Liver (tissue), 9 donors: ENCODE data around the gene PREB. TPM values are rescaled to one million over a fixed set of nuclear protein-coding genes. Genes with fewer than 3 reads are reported as not detected.

ENCODE experiments used
- DNase-seq: peaks from one replicate; pipeline ENCODE4 v3.0.0-alpha.2; 2017; ENCODE audit warnings: low spot score
- H3K27ac ChIP-seq, 2 donors: one replicate each; pipeline ENCODE4 v1.7.0; 2013; ENCODE audit warnings: inconsistent platforms in 2 of 2, low read length in 2 of 2, control low read depth in 1 of 2, low read depth in 1 of 2, mild to moderate bottlenecking in 1 of 2
- H3K27me3 ChIP-seq, 4 donors: one replicate each; pipeline versions ENCODE4 v1.6.1 to v1.7.0; 2013; ENCODE audit warnings: low read length in 3 of 4, inconsistent platforms in 1 of 4, mild to moderate bottlenecking in 1 of 4, moderate library complexity in 1 of 4; ENCODE audit not compliant: control insufficient read depth in 4 of 4, insufficient read depth in 4 of 4
- H3K36me3 ChIP-seq, 4 donors: one replicate each; pipeline versions ENCODE4 v1.6.1 to v1.7.0; 2013; ENCODE audit warnings: low read length in 3 of 4, mild to moderate bottlenecking in 3 of 4, low read depth in 1 of 4, moderate library complexity in 1 of 4; ENCODE audit not compliant: control insufficient read depth in 4 of 4, insufficient read depth in 3 of 4
- H3K4me1 ChIP-seq, 4 donors: one replicate each; pipeline versions ENCODE4 v1.6.1 to v1.7.0; 2013; ENCODE audit warnings: low read length in 3 of 4, mild to moderate bottlenecking in 3 of 4, moderate library complexity in 1 of 4; ENCODE audit not compliant: control insufficient read depth in 4 of 4, insufficient read depth in 4 of 4
- H3K4me3 ChIP-seq, 3 donors: one replicate each; pipeline versions ENCODE4 v1.6.1 to v1.7.0; 2013; ENCODE audit warnings: low read length in 3 of 3, control low read depth in 1 of 3, low read depth in 1 of 3, mild to moderate bottlenecking in 1 of 3
- H3K9ac ChIP-seq, 2 donors: one replicate each; pipeline ENCODE4 v1.7.0; 2013; ENCODE audit warnings: low read length in 2 of 2, mild to moderate bottlenecking in 2 of 2, moderate library complexity in 2 of 2, control low read depth in 1 of 2, low read depth in 1 of 2
- H3K9me3 ChIP-seq, 4 donors: one replicate each; pipeline versions ENCODE4 v1.6.1 to v1.7.0; 2013; ENCODE audit warnings: low read length in 3 of 4; ENCODE audit not compliant: control insufficient read depth in 4 of 4
- EGR1 ChIP-seq, 2 donors: IDR thresholded peaks; 2 replicates each; pipeline ENCODE4 v1.6.1; 2016 to 2018; ENCODE audit warnings: antibody characterized with exemption in 2 of 2, low read depth in 2 of 2
- FOXA1 ChIP-seq: IDR thresholded peaks from 2 replicates; pipeline ENCODE4 v1.6.1; 2016; ENCODE audit warnings: antibody characterized with exemption
- FOXA2 ChIP-seq: IDR thresholded peaks from 2 replicates; pipeline ENCODE4 v1.6.1; 2016; ENCODE audit warnings: antibody characterized with exemption
- HNF4G ChIP-seq: IDR thresholded peaks from 2 replicates; pipeline ENCODE4 v1.6.1; 2016; ENCODE audit warnings: antibody characterized with exemption
- JUND ChIP-seq, 2 donors: IDR thresholded peaks; 2 replicates each; pipeline ENCODE4 v1.6.1; 2016; ENCODE audit warnings: antibody characterized with exemption in 2 of 2
- RXRA ChIP-seq, 2 donors: IDR thresholded peaks; 2 replicates each; pipeline ENCODE4 v1.6.1; 2017 to 2018; ENCODE audit warnings: antibody characterized with exemption in 2 of 2, mild to moderate bottlenecking in 1 of 2
- SP1 ChIP-seq: IDR thresholded peaks from 2 replicates; pipeline ENCODE4 v1.6.1; 2018; ENCODE audit warnings: antibody characterized with exemption, mild to moderate bottlenecking
- YY1 ChIP-seq: IDR thresholded peaks from 2 replicates; pipeline ENCODE4 v1.6.1; 2016; ENCODE audit warnings: antibody characterized with exemption, mild to moderate bottlenecking
- WGBS: extraction: QIAGEN DNeasy Blood & Tissue Kit; methylation state at CpG from one replicate; pipeline ENCODE4 v1.1.7; 2013; 5-methylcytosine and 5-hydroxymethylcytosine counted together
- polyA plus RNA-seq, 2 donors: library from polyadenylated mRNA; stranded (reverse) in 1 of 2; unstranded in 1 of 2; fragments of 200-250 nt in 1 of 2; fragments of >200 nt in 1 of 2; fragmentation: Nextera tagmentation in 1 of 2; extraction: Ambion mirVana in 1 of 2; gene quantifications; one replicate each; pipeline versions ENCODE4 v1.2.1 to v1.2.3, GENCODE V29; 2013 to 2015
- total RNA-seq, 2 donors: library from RNA; depleted of rRNA; stranded (reverse); fragments of >200 nt; gene quantifications; one replicate each; pipeline ENCODE4 v1.2.3, GENCODE V29; 2014
- TF ChIP-seq, protein P1 (sequence below): IDR thresholded peaks from 2 replicates; pipeline ENCODE4 v1.6.1; 2016; ENCODE audit warnings: antibody characterized with exemption, mild to moderate bottlenecking
- TF ChIP-seq, protein P2 (sequence below): IDR thresholded peaks from 2 replicates; pipeline ENCODE4 v1.6.1; 2016; ENCODE audit warnings: antibody characterized with exemption
- TF ChIP-seq, protein P3 (sequence below): fragments of 150-350 bp; IDR thresholded peaks from 2 replicates; pipeline ENCODE4 v1.5.1; 2017; ENCODE audit warnings: improper control_type of control experiment, low read depth, low read length; ENCODE audit not compliant: missing input control
- donor health status: healthy.
- donor health status: healthy.
- donor health status: healthy.
- donor health status: healthy.
- donor health status: healthy.

Gene PREB
- total and polyA plus RNA-seq, 4 donors, result 21.5 to 98.4 (median 60.9) TPM

DNA sequence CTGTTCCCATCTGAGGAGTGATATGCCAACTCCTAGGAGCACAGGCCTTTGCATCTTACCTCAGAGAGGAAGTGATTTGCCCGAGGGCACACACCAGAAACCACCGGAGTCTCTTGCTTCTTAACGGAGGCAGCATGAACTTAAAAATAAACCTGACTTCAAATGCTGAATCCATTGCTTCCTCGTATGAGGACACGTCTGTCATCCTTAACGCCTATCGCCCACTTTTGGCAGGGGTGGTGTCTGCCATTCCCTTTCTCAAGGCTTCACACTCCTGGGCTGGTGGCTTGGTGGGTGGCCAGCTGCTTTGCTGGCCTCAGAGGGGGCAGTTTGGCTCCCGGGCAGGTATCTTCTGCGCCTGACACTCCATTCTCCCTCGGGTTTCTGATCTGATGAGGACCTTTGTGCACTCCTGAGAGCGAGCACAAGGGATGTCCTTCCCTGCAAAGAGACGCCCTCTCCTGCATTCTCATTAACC is 1.1 kb upstream of the PREB start (continued):
- TF ChIP-seq, protein P1, sequence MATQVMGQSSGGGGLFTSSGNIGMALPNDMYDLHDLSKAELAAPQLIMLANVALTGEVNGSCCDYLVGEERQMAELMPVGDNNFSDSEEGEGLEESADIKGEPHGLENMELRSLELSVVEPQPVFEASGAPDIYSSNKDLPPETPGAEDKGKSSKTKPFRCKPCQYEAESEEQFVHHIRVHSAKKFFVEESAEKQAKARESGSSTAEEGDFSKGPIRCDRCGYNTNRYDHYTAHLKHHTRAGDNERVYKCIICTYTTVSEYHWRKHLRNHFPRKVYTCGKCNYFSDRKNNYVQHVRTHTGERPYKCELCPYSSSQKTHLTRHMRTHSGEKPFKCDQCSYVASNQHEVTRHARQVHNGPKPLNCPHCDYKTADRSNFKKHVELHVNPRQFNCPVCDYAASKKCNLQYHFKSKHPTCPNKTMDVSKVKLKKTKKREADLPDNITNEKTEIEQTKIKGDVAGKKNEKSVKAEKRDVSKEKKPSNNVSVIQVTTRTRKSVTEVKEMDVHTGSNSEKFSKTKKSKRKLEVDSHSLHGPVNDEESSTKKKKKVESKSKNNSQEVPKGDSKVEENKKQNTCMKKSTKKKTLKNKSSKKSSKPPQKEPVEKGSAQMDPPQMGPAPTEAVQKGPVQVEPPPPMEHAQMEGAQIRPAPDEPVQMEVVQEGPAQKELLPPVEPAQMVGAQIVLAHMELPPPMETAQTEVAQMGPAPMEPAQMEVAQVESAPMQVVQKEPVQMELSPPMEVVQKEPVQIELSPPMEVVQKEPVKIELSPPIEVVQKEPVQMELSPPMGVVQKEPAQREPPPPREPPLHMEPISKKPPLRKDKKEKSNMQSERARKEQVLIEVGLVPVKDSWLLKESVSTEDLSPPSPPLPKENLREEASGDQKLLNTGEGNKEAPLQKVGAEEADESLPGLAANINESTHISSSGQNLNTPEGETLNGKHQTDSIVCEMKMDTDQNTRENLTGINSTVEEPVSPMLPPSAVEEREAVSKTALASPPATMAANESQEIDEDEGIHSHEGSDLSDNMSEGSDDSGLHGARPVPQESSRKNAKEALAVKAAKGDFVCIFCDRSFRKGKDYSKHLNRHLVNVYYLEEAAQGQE, result no peak
- no peak for TF ChIP-seq JUND (IDR thresholded peaks at IDR 0.05)
- TF ChIP-seq EGR1 (IDR thresholded peaks at IDR 0.05; ENCODE audit: low read depth in 2 of 2), result no peak
- TF ChIP-seq HNF4G, result no peak
- TF ChIP-seq, protein P2, sequence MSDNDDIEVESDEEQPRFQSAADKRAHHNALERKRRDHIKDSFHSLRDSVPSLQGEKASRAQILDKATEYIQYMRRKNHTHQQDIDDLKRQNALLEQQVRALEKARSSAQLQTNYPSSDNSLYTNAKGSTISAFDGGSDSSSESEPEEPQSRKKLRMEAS, result no peak

DNA sequence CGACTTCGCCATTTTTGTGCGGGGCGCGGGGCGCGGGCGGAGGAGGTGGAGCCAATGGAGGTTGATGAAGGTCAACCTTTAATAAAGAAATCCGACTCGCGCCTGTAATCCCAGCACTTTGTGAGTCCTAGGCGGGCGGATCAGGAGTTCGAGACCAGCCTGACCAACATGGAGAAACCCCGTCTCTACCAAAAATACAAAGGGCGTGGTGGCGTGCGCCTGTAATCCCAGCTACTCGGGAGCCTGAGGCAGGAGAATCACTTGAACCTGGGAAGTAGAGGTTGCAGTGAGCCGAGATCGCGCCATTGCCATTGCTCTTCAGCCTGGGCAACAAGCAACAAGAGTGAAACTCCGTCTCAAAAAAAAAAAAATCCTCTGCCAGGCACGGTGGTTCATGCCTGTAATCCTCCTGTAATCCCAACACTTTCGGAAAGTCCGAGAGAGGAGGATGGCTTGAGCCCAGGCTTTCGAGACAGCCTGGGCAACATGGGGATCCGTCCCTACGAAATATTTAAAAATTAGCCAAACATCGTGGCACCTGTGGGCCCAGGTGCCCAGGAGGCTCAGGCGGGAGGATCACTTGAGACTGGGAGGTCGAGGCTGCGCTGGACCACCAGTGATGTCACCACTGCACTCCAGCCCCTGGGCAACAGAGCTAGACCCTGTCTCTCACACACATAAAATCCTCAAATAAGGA is 493 bp upstream of the PREB start:
- no peaks in the 10 kb centered on the region for H3K9me3 ChIP-seq
- H3K27me3 ChIP-seq, result no peaks in the 10 kb centered on the region
- no peak for DNase-seq
- no peak overlapping the region for H3K4me3 ChIP-seq
- H3K4me1 ChIP-seq, result peaks cover 3 to 12% (median 10%) of the 10 kb centered on the region in 4 donors
- no peak for TF ChIP-seq FOXA1
- TF ChIP-seq FOXA2, result no peak
- TF ChIP-seq, protein P3, sequence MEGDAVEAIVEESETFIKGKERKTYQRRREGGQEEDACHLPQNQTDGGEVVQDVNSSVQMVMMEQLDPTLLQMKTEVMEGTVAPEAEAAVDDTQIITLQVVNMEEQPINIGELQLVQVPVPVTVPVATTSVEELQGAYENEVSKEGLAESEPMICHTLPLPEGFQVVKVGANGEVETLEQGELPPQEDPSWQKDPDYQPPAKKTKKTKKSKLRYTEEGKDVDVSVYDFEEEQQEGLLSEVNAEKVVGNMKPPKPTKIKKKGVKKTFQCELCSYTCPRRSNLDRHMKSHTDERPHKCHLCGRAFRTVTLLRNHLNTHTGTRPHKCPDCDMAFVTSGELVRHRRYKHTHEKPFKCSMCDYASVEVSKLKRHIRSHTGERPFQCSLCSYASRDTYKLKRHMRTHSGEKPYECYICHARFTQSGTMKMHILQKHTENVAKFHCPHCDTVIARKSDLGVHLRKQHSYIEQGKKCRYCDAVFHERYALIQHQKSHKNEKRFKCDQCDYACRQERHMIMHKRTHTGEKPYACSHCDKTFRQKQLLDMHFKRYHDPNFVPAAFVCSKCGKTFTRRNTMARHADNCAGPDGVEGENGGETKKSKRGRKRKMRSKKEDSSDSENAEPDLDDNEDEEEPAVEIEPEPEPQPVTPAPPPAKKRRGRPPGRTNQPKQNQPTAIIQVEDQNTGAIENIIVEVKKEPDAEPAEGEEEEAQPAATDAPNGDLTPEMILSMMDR, result no peak
- peak; percentile 99 for TF ChIP-seq YY1
- TF ChIP-seq EGR1 (IDR thresholded peaks at IDR 0.05; ENCODE audit: low read depth in 2 of 2), result no peak
- TF ChIP-seq RXRA (IDR thresholded peaks at IDR 0.05), result peak in 1 of 2 donors; percentile 57
- TF ChIP-seq, protein P1, result no peak
- TF ChIP-seq SP1, result peak; percentile 49
- peaks cover 13 to 26% (median 22%) of the 10 kb centered on the region in 4 donors for H3K36me3 ChIP-seq
- H3K27ac ChIP-seq, result peak overlapping the region in 1 of 2 donors; percentile 21
- H3K9ac ChIP-seq, result no peak overlapping the region
- WGBS, result 56% methylated on average over 33 of the region's 33 CpGs
